Natural killer cell treated with Interleukin-12 subunit alpha and Interleukin-12 subunit beta and Interleukin-15 and Interleukin-18, amount 100 ng/mL, for 72 hours (primary cell): ENCODE results near the gene KRTAP2-3. TPM values are rescaled to one million over a fixed set of nuclear protein-coding genes. Genes with fewer than 3 reads are reported as not detected.
A peak's percentile ranks its signal among the peaks of the same experiment; 100 is the strongest.
"Not testable (repeated sequence)": the region's sequence is repeated elsewhere in the genome, so short reads cannot be mapped to it uniquely, and the experiment has no call there.

Source experiments
- ATAC-seq, 2 donors: fragments of 150-1000 bp; cut with Tn5 transposase in 1 of 2; sonication (Bioruptor Pico), chemical (Tn5 transposase) in 1 of 2; 2 replicates each; pipeline ENCODE4 v1.10.0; 2021
- DNase-seq: peaks from one replicate; pipeline ENCODE4 v3.0.0; 2022; ENCODE audit warnings: low spot score
- H3K27ac Mint-ChIP-seq, 2 donors: 1 replicate in 1 of 2; 2 replicates in 1 of 2; pipeline ENCODE4 v1.8.0; 2022; ENCODE audit warnings: mixed read lengths in 2 of 2, mild to moderate bottlenecking in 1 of 2, moderate library complexity in 1 of 2
- H3K27me3 Mint-ChIP-seq, 2 donors: 1 replicate in 1 of 2; 2 replicates in 1 of 2; pipeline ENCODE4 v1.8.0; 2022; ENCODE audit warnings: mixed read lengths in 2 of 2
- H3K36me3 Mint-ChIP-seq: one replicate; pipeline ENCODE4 v1.8.0; 2022; ENCODE audit warnings: mixed read lengths
- H3K4me1 Mint-ChIP-seq, 2 donors: 1 replicate in 1 of 2; 2 replicates in 1 of 2; pipeline ENCODE4 v1.8.0; 2022; ENCODE audit warnings: low read depth in 2 of 2, mixed read lengths in 2 of 2, mild to moderate bottlenecking in 1 of 2
- H3K4me3 Mint-ChIP-seq: one replicate; pipeline ENCODE4 v1.8.0; 2022; ENCODE audit warnings: mixed read lengths
- H3K9me3 Mint-ChIP-seq: 2 replicates; pipeline ENCODE4 v1.8.0; 2022; ENCODE audit warnings: mixed read lengths
- total RNA-seq, 2 donors: library from RNA; stranded (reverse); gene quantifications; one replicate each; pipeline ENCODE4 v1.2.3, GENCODE V29; 2022

KRTAP2-3 gene
- total RNA-seq, 2 donors from 2014 or later = not detected

- H3K27ac Mint-ChIP-seq, H3K4me3 Mint-ChIP-seq, H3K9me3 Mint-ChIP-seq, H3K36me3 Mint-ChIP-seq, DNase-seq, H3K4me1 Mint-ChIP-seq: not testable (repeated sequence)
- peaks cover 35 to 60% of the 10 kb centered on the region in 2 donors for H3K27me3 Mint-ChIP-seq
- peak in 1 of 2 donors; percentile 40 for ATAC-seq
Measured at GRCh38 chr17:41059276-41060051, 450 bp downstream of the KRTAP2-3 start.

GRCh38 chr17:41058741-41059140 lies 1.2 kb downstream of the KRTAP2-3 start:
- Mint-ChIP-seq H3K4me3 (no peak overlapping the region), H3K4me1 (no peaks in the 10 kb centered on the region), H3K27me3 (peaks cover 35 to 60% of the 10 kb centered on the region in 2 donors), H3K9me3 (no peaks in the 10 kb centered on the region), H3K36me3 (peaks cover 4% of the 10 kb centered on the region), H3K27ac (no peak overlapping the region)
- ATAC-seq (no peak), DNase-seq (no peak)

GRCh38 chr17:41057547-41057946 lies 2.4 kb downstream of the KRTAP2-3 start:
- Mint-ChIP-seq H3K9me3 (no peaks in the 10 kb centered on the region), H3K4me3 (no peak overlapping the region), H3K27me3 (peaks cover 37 to 71% of the 10 kb centered on the region in 2 donors), H3K36me3 (peaks cover 4% of the 10 kb centered on the region), H3K27ac (no peak overlapping the region), H3K4me1 (no peaks in the 10 kb centered on the region)
- DNase-seq (no peak), ATAC-seq (no peak)

- H3K4me1 Mint-ChIP-seq, DNase-seq, H3K27ac Mint-ChIP-seq, H3K36me3 Mint-ChIP-seq, ATAC-seq, H3K9me3 Mint-ChIP-seq, H3K4me3 Mint-ChIP-seq: not testable (repeated sequence)
- H3K27me3 Mint-ChIP-seq = peaks cover 26 to 54% of the 10 kb centered on the region in 2 donors
Measured at GRCh38 chr17:41055130-41055529, 4.8 kb downstream of the KRTAP2-3 start, which contains the start of gene KRTAP2-2. TSS of gene KRTAP2-2 (minus strand) at chr17:41055230. CDS start at chr17:41055211, 19 bp downstream.

GRCh38 chr17:41054556-41054955 lies 5.4 kb downstream of the KRTAP2-3 start:
- not testable (repeated sequence) for H3K27ac Mint-ChIP-seq, H3K36me3 Mint-ChIP-seq, H3K9me3 Mint-ChIP-seq, DNase-seq, H3K4me1 Mint-ChIP-seq, H3K4me3 Mint-ChIP-seq
- H3K27me3 Mint-ChIP-seq = peaks cover 27 to 52% of the 10 kb centered on the region in 2 donors
- peak in 1 of 2 donors; percentile 36 for ATAC-seq

- Mint-ChIP-seq H3K27me3 (peaks cover 24 to 47% of the 10 kb centered on the region in 2 donors), H3K9me3 (no peaks in the 10 kb centered on the region), H3K4me3 (no peak overlapping the region), H3K36me3 (peaks cover 4% of the 10 kb centered on the region), H3K4me1 (peaks cover 2% of the 10 kb centered on the region in 2 donors), H3K27ac (no peak overlapping the region)
- DNase-seq (no peak), ATAC-seq (no peak)
Measured at GRCh38 chr17:41054025-41054424, 5.9 kb downstream of the KRTAP2-3 start.

GRCh38 chr17:41052566-41052965 lies 7.3 kb downstream of the KRTAP2-3 start:
- H3K4me3 Mint-ChIP-seq = no peak overlapping the region
- H3K27me3 Mint-ChIP-seq = peaks cover 19 to 43% of the 10 kb centered on the region in 2 donors
- DNase-seq = no peak
- peaks cover 4 to 5% of the 10 kb centered on the region in 2 donors for H3K4me1 Mint-ChIP-seq
- no peak overlapping the region for H3K27ac Mint-ChIP-seq
- no peak for ATAC-seq
- peaks cover 2% of the 10 kb centered on the region for H3K36me3 Mint-ChIP-seq
- no peaks in the 10 kb centered on the region for H3K9me3 Mint-ChIP-seq

GRCh38 chr17:41049110-41049509 lies 10.8 kb downstream of the KRTAP2-3 start:
- DNase-seq (no peak), ATAC-seq (no peak)
- Mint-ChIP-seq H3K36me3 (no peaks in the 10 kb centered on the region), H3K4me3 (no peak overlapping the region), H3K9me3 (no peaks in the 10 kb centered on the region), H3K27me3 (peaks cover 21 to 40% of the 10 kb centered on the region in 2 donors), H3K4me1 (peaks cover 4 to 7% of the 10 kb centered on the region in 2 donors), H3K27ac (no peak overlapping the region)

GRCh38 chr17:41048441-41048840 lies 11.5 kb downstream of the KRTAP2-3 start:
- H3K27me3 Mint-ChIP-seq = peaks cover 24 to 33% of the 10 kb centered on the region in 2 donors
- no peak for DNase-seq
- H3K27ac Mint-ChIP-seq = no peak overlapping the region
- H3K36me3 Mint-ChIP-seq = peaks cover 3% of the 10 kb centered on the region
- H3K9me3 Mint-ChIP-seq = peaks cover 2% of the 10 kb centered on the region
- no peak for ATAC-seq
- no peak overlapping the region for H3K4me3 Mint-ChIP-seq
- peaks cover 4 to 9% of the 10 kb centered on the region in 2 donors for H3K4me1 Mint-ChIP-seq

- not testable (repeated sequence) for H3K36me3 Mint-ChIP-seq, H3K9me3 Mint-ChIP-seq, H3K4me3 Mint-ChIP-seq, H3K4me1 Mint-ChIP-seq, DNase-seq, H3K27ac Mint-ChIP-seq
- H3K27me3 Mint-ChIP-seq = peaks cover 26% of the 10 kb centered on the region in 2 donors
- ATAC-seq = peak; percentile 24 to 52
Measured at GRCh38 chr17:41046735-41047465, 13.0 kb downstream of the KRTAP2-3 start, which contains the start of gene KRTAP2-1. TSS of gene KRTAP2-1 (minus strand) at chr17:41047316. CDS start at chr17:41047267, 49 bp downstream.

- peaks cover 25 to 40% of the 10 kb centered on the region in 2 donors for H3K27me3 Mint-ChIP-seq
- H3K9me3 Mint-ChIP-seq = peaks cover 3% of the 10 kb centered on the region
- DNase-seq (no peak), ATAC-seq (no peak)
- H3K27ac Mint-ChIP-seq = no peak overlapping the region
- peaks cover 0 to 4% of the 10 kb centered on the region in 2 donors for H3K4me1 Mint-ChIP-seq
- H3K36me3 Mint-ChIP-seq = peaks cover 5% of the 10 kb centered on the region
- H3K4me3 Mint-ChIP-seq = no peak overlapping the region
Measured at GRCh38 chr17:41042953-41043352, 17.0 kb downstream of the KRTAP2-3 start.

GRCh38 chr17:41040783-41041571 lies 18.9 kb downstream of the KRTAP2-3 start, which contains the start of gene KRTAP1-1:
TSS of gene KRTAP1-1 (minus strand) at chr17:41041450. CDS start at chr17:41041397, 53 bp downstream.
- H3K27ac Mint-ChIP-seq, H3K4me1 Mint-ChIP-seq, ATAC-seq, H3K4me3 Mint-ChIP-seq, H3K9me3 Mint-ChIP-seq, DNase-seq, H3K36me3 Mint-ChIP-seq: not testable (repeated sequence)
- H3K27me3 Mint-ChIP-seq = peaks cover 30 to 41% of the 10 kb centered on the region in 2 donors

GRCh38 chr17:41037853-41038350 lies 22.0 kb downstream of the KRTAP2-3 start:
- Mint-ChIP-seq H3K9me3 (no peaks in the 10 kb centered on the region), H3K27me3 (peaks cover 37 to 53% of the 10 kb centered on the region in 2 donors), H3K4me1 (no peaks in the 10 kb centered on the region), H3K36me3 (no peaks in the 10 kb centered on the region), H3K27ac (no peak overlapping the region), H3K4me3 (no peak overlapping the region)
- ATAC-seq = no peak
- DNase-seq = no peak
